ENCODE results near the gene PPP2R3A.
"Not testable (repeated sequence)": the region's sequence is repeated elsewhere in the genome, so short reads cannot be mapped to it uniquely, and the experiment has no call there.

PPP2R3A gene

GRCh38 chr3:135965506-135966270 is at the start of gene PPP2R3A:
PPP2R3A (plus strand) TSS chr3:135965728; CDS start chr3:136001499, 35,771 bp downstream.
- H3K4me3 ChIP-seq (ENCODE audit: low read depth, low read length), result peak within 1 kb of the TSS; percentile 78
- peak; percentile 53 for DNase-seq (ENCODE audit: low read depth)

GRCh38 chr3:135916310-135916709 is 49.2 kb upstream of the PPP2R3A start:
- DNase-seq (ENCODE audit: low read depth), result no peak
- H3K4me3 ChIP-seq (ENCODE audit: low read depth, low read length), result no peak overlapping the region

DNA sequence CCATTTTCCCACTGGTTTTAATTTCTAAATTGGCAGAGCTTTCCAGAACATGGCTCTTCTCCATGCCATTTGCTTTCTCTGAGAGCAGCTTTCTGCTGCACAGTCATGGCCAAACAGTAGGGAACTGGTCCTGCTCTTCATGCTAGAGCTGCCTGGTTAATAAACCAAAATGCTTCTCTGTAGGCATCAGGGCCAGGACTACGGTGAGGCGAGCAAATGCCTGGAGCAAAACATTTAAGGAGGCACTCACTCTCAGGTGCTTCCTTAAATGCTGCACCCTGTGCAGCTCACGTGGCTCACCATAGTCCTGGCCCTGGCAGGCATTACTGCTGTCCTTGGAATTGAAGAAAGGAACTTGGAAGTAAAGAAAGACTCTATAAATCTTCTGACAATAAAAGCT is 48.5 kb upstream of the PPP2R3A start:
- no peak for DNase-seq (ENCODE audit: low read depth)
- H3K4me3 ChIP-seq (ENCODE audit: low read depth, low read length), result no peak overlapping the region

DNA sequence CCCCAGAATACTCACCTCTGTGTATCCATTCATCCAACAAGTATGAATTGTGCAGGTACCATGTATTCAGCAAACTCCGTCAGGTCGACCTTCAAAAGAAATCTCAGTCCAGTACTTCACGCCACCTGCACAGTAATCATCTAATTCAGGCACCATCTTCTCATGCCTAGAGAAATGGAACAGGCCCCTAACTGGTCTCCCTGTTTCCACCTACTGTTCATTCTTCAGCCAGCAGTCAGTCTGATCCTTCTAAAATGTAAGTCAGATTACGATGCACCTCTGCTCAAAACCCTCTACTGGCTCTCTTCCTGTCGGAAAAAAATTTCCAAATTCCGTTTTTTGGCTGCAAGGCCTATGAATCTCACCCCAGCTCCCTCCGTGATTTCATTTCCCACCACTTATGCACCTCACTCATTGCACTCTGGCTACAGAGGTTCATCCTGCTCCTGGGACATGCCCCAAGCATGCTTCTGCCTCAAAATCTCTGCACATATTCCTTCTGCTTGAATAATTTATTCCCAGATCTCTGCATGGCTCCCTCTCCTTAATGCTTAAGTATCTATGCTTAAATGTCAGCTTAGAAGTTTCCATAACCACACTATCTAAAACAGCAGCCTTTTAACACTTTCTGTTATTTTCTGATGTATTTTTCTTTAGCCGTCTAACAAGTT is 47.5 kb upstream of the PPP2R3A start:
- no peak overlapping the region for H3K4me3 ChIP-seq (ENCODE audit: low read depth, low read length)
- DNase-seq (ENCODE audit: low read depth), result no peak

GRCh38 chr3:135918600-135918999 is 46.9 kb upstream of the PPP2R3A start:
- DNase-seq (ENCODE audit: low read depth), result no peak
- H3K4me3 ChIP-seq (ENCODE audit: low read depth, low read length), result no peak overlapping the region

- DNase-seq (ENCODE audit: low read depth), result no peak
- no peak overlapping the region for H3K4me3 ChIP-seq (ENCODE audit: low read depth, low read length)
These were observed 45.3 kb upstream of the PPP2R3A start for GRCh38 chr3:135920275-135920674.

DNA sequence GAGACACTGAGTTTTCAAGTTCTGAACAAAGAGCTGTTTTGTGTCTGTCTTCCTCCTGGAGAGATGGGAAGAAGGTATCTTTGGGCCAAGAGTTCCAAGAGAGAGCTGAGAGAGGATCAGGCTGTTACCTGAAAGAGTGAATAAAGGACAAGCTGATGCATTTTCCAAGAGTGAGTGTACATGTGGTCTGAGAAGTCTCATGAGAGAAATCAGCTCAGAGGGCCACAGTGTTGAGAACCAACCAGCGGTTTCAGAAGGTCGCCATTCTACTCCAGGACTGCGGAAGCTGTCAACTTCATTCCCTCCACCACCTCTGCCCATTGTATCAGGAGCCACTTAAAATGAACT is 42.7 kb upstream of the PPP2R3A start:
- no peak for DNase-seq (ENCODE audit: low read depth)
- H3K4me3 ChIP-seq (ENCODE audit: low read depth, low read length), result no peak overlapping the region

DNA sequence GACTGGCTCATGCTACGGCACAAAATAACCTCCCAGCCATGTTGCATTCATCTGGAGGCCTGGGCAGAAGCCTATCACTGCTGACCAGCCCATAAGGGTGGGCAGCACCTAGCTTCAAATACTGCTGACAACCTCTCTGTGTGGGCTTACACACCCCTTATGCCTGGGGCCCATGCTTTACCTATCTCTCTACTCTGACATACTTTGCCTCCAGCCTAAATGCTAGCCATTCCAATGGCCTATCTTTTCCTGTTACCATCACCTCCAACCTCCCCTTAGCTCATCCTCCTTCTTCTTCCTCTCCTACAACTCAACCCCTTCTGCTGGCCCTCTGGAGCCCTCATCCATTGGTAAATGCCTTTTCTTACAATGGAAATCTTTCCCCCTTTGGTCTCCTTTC is 41.0 kb upstream of the PPP2R3A start:
- H3K4me3 ChIP-seq (ENCODE audit: low read depth, low read length), result no peak overlapping the region
- DNase-seq (ENCODE audit: low read depth), result no peak

DNA sequence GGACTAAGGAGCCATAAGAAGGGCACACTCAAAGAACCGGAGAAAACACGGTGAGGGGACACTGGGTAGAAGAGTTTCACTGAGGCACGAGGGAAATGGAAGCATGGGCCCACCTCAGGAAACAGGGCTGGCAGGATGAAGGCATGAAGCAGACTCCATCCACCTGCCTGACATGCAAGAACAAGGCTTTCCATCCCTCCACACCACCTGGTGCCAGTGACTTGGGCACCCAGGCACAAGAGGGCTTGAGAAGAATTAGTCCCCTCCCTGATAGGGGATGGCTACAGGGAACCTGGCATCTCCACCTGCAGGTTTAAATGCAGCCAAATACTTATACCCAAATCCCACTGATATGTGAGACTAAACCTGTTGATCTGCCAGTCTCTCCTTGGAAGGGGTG is 38.9 kb upstream of the PPP2R3A start:
- no peak overlapping the region for H3K4me3 ChIP-seq (ENCODE audit: low read depth, low read length)
- no peak for DNase-seq (ENCODE audit: low read depth)

DNA sequence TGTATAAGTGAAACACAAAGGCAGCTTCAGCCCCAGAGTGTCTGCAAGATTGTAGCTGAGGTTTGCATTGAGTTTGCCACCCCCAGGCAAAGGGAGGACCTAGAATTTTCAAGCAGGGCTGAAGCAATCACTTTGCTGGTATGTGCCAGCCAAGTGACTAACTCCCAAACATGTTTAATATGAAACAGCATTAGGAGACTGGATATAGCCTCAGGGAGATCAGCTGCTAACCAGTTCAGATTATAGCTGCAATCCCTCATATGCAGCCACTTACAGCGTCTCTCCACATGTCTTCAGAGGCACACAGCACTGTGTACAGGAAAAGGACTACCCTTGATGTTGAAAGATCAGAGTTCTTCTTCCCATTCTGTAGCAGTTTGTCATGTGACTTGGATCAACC is 38.4 kb upstream of the PPP2R3A start:
- no peak for DNase-seq (ENCODE audit: low read depth)

DNA sequence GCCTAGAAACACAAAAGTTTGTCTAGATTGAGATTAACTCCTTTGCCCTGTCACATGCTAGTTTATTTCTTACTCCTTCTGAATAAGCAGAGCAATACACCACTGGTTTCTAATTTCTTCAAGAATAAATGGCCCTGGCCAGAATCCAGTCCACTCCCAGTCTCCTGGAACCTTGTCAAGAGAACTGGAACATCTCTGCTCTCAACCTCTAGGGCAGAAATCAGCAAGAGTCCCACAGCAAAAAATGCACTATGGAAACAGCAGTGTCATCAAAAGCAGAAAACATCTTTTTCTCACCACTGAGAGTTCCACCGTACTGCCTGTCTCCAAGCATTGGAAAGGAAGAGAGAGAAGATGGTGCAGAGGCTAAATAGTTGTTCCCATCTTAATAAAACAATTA is 35.9 kb upstream of the PPP2R3A start:
- DNase-seq (ENCODE audit: low read depth), result peak; percentile 38
- H3K4me3 ChIP-seq (ENCODE audit: low read depth, low read length), result no peak overlapping the region

More for the DNA sequence above, 38.4 kb upstream of the PPP2R3A start:
- H3K4me3 ChIP-seq (ENCODE audit: low read depth, low read length), result no peak overlapping the region

- no peak for DNase-seq (ENCODE audit: low read depth)
- no peak overlapping the region for H3K4me3 ChIP-seq (ENCODE audit: low read depth, low read length)
These were observed 35.3 kb upstream of the PPP2R3A start for GRCh38 chr3:135930255-135930654.

DNA sequence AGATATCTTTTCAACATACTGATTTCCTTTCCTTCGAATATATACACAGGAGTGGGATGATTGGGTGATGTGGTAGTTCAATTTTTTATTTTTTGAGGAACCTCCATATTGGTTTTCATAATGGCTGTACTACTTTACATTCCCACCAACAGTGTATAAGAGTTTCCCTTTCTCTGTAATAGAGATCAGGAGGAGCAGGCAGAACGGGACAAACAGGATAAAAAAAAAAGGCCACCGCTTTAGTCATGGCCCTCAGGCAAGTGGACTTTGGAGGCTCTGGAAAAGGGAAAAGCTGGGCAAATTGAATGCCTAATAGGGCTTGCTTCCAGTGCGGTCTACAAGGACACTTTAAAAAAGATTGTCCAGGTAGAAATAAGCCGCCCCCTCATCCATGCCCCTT is 30.4 kb upstream of the PPP2R3A start:
- not testable (repeated sequence) for H3K4me3 ChIP-seq (ENCODE audit: low read depth, low read length); DNase-seq (ENCODE audit: low read depth)

DNA sequence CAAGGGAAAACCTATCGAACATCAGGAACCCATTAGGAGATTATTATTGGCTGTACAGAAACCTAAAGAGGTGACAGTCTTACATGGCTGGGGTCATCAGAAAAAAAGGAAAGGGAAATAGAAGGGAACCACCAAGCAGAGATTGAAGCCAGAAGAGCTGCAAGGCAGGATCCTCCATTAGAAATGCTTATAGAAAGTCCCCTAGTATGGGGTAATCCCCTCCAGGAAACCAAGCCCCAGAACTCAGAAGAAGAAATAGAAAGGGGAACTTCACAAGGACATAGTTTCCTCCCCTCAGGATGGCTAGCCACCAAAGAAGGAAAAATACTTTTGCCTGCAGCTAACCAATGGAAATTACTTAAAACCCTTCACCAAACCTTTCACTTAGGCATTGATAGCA is 27.8 kb upstream of the PPP2R3A start:
- DNase-seq (ENCODE audit: low read depth); H3K4me3 ChIP-seq (ENCODE audit: low read depth, low read length): not testable (repeated sequence)

- peak; percentile 9 for DNase-seq (ENCODE audit: low read depth)
These were observed 20.7 kb upstream of the PPP2R3A start for GRCh38 chr3:135944831-135945230.

GRCh38 chr3:135950941-135951340 is 14.6 kb upstream of the PPP2R3A start:
- no peak overlapping the region for H3K4me3 ChIP-seq (ENCODE audit: low read depth, low read length)
- DNase-seq (ENCODE audit: low read depth), result no peak

More at GRCh38 chr3:135944831-135945230, 20.7 kb upstream of the PPP2R3A start:
- H3K4me3 ChIP-seq (ENCODE audit: low read depth, low read length), result no peak overlapping the region

DNA sequence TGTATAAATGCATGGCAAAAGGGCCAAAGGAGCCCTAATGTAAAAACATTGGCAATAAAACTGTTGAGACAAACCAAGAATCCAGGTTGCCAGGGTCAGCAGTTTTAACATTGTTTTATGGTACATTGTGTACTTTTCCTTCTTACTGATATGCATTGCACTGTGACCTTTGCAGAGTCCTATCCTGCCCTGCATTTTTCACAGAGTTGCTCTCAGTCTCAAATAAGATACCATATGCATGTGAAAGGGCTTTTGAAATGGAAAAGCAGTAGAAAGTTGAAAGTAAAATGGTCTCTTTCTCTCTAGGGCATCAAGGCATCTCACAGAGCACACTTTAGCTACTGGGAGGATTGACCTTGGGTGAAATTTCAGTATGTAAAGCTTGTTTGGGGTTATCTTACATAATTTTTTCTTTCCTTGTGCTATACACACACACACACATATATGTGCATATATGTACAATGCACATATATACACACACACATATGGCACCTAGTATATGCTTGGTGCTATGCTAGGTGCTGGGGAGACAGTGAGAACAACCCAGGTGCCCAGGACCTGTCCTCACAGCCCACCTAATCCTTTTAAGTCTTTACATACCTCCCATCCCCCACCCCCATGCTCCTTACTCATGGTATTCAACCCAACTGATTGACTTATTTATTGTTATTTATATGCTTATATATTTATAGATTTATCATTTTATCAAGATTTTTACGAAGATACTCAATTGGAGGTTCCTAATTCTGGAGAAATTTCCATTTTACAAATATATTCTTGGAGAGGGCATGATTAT is 1.2 kb upstream of the PPP2R3A start:
- no peak overlapping the region for H3K4me3 ChIP-seq (ENCODE audit: low read depth, low read length)
- no peak for DNase-seq (ENCODE audit: low read depth)

DNA sequence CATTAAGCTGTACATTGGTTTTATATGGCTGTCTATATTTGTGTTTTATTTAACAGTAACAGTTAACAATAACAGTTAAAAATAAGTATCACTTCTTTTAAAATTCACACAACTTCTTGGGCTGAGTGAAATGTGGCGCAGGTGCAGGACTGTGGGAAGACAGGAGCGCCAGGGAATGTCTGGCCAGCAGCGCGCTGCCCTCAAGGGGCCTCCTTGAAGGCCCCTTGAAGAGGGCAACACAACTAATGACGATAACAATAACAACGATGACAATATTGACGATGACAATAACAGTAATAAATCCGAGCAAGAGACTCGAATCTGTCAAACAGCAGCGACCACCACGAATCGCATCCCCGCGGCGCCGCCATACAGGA is 411 bp upstream of the PPP2R3A start:
- peak overlapping the region; percentile 31 for H3K4me3 ChIP-seq (ENCODE audit: low read depth, low read length)
- DNase-seq (ENCODE audit: low read depth), result no peak

GRCh38 chr3:135966271-135966961 is 888 bp downstream of the PPP2R3A start:
- peak; percentile 26 for DNase-seq (ENCODE audit: low read depth)

DNA sequence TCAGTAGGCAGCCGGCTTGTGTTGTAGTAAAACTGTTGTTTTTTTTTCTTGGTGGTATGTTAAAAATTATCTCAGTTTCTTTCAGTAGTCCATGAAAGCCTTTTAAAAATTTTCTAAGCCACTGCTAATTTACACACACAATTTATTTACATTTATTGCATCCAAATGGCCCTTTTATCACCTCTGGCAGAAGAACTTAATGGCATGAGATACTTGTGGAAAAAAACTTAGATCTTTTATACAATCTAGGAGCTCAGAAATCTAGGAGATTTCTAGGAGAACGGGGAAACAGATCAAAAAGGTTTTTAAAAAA is 1.4 kb downstream of the PPP2R3A start:
- peak overlapping the region; percentile 78 for H3K4me3 ChIP-seq (ENCODE audit: low read depth, low read length)
- no peak for DNase-seq (ENCODE audit: low read depth)

More at GRCh38 chr3:135966271-135966961, 888 bp downstream of the PPP2R3A start:
- H3K4me3 ChIP-seq (ENCODE audit: low read depth, low read length), result peak overlapping the region; percentile 78

Data from skeletal muscle cell (primary cell).